HEK293 (cell line): ENCODE results near the gene PCNX3.

Experiments
- CTCF ChIA-PET: fragments of 350-600 bp; formaldehyde crosslinking; extraction: SDS; loops from one replicate; lab custom pipeline; 2021; ENCODE audit warnings: antibody characterized with exemption; lab: Yijun Ruan, JAX
- POLR2A ChIA-PET: fragments of 300-600 bp; formaldehyde crosslinking; extraction: SDS; loops from one replicate; lab custom pipeline; 2020; ENCODE audit warnings: antibody characterized with exemption, inconsistent platforms; lab: Yijun Ruan, JAX
- H3K27ac ChIP-seq: fragments of 200-500 bp; sonication (Bioruptor generic); 2 replicates; pipeline ENCODE4 v1.5.1; 2014; ENCODE audit warnings: low read depth, low read length, control low read depth, inconsistent platforms; ENCODE audit errors: extremely low read depth
- H3K36me3 ChIP-seq, 2 experiments: fragments of 200-500 bp in 1 of 2; sonication (Bioruptor generic) in 1 of 2; 1 replicate in 1 of 2; 2 replicates in 1 of 2; pipeline ENCODE4 v1.5.1; 2014 to 2017; ENCODE audit warnings: inconsistent platforms in 2 of 2, low read length in 2 of 2; ENCODE audit not compliant: control insufficient read depth in 2 of 2, insufficient read depth in 1 of 2
- H3K4me1 ChIP-seq: fragments of 200-500 bp; sonication (Bioruptor generic); 2 replicates; pipeline ENCODE4 v1.5.1; 2014; ENCODE audit warnings: mild to moderate bottlenecking, low read length, inconsistent platforms; ENCODE audit not compliant: control insufficient read depth, insufficient read depth
- H3K4me3 ChIP-seq: 2 replicates; pipeline ENCODE4 v1.5.1; 2011; ENCODE audit warnings: low read depth, mild to moderate bottlenecking, control low read depth, low read length, moderate library complexity
- H3K9me3 ChIP-seq: fragments of 200-500 bp; sonication (Bioruptor generic); 2 replicates; pipeline ENCODE4 v1.5.1; 2014; ENCODE audit warnings: low read depth, low read length, inconsistent platforms; ENCODE audit not compliant: control insufficient read depth, insufficient read depth
- GLIS1 ChIP-seq: fragments of 450-650 bp; formaldehyde crosslinking; IDR thresholded peaks from 2 replicates; pipeline ENCODE4 v1.5.1; 2016; ENCODE audit warnings: missing biosample characterization, missing genetic modification characterization
- SALL2 ChIP-seq: fragments of 450-650 bp; formaldehyde crosslinking; IDR thresholded peaks from 2 replicates; pipeline ENCODE4 v1.5.0; 2017; ENCODE audit warnings: missing biosample characterization, mild to moderate bottlenecking, missing genetic modification characterization, borderline replicate concordance
- ZBTB1 ChIP-seq: fragments of 450-650 bp; formaldehyde crosslinking; IDR thresholded peaks from 2 replicates; pipeline ENCODE4 v1.5.1; 2016; ENCODE audit warnings: missing biosample characterization, missing genetic modification characterization
- ZBTB8A ChIP-seq: fragments of 450-650 bp; formaldehyde crosslinking; IDR thresholded peaks from 2 replicates; pipeline ENCODE4 v1.5.1; 2016; ENCODE audit warnings: missing biosample characterization, missing genetic modification characterization
- ZFP37 ChIP-seq: fragments of 450-650 bp; formaldehyde crosslinking; IDR thresholded peaks from 2 replicates; pipeline ENCODE4 v1.5.1; 2016; ENCODE audit warnings: missing biosample characterization, missing genetic modification characterization
- ZIC2 ChIP-seq: fragments of 450-650 bp; formaldehyde crosslinking; IDR thresholded peaks from 2 replicates; pipeline ENCODE4 v1.5.1; 2016; ENCODE audit warnings: missing biosample characterization, missing genetic modification characterization
- ZNF223 ChIP-seq: fragments of 450-650 bp; formaldehyde crosslinking; IDR thresholded peaks from 2 replicates; pipeline ENCODE4 v1.5.1; 2016; ENCODE audit warnings: missing biosample characterization, missing genetic modification characterization
- ZNF341 ChIP-seq: fragments of 450-650 bp; formaldehyde crosslinking; IDR thresholded peaks from 2 replicates; pipeline ENCODE4; 2016; ENCODE audit warnings: low read depth, missing biosample characterization, missing genetic modification characterization
- ZNF596 ChIP-seq: fragments of 450-650 bp; IDR thresholded peaks from 2 replicates; pipeline ENCODE4 v1.5.0; 2018; ENCODE audit warnings: missing biosample characterization, mild to moderate bottlenecking, missing genetic modification characterization, moderate library complexity
- ZNF621 ChIP-seq: fragments of 450-650 bp; formaldehyde crosslinking; IDR thresholded peaks from 2 replicates; pipeline ENCODE4 v1.5.1; 2017; ENCODE audit warnings: missing biosample characterization, missing genetic modification characterization
- ZNF654 ChIP-seq: fragments of 450-650 bp; formaldehyde crosslinking; IDR thresholded peaks from 2 replicates; pipeline ENCODE4 v1.5.1; 2016; ENCODE audit warnings: low read depth, missing biosample characterization, missing genetic modification characterization
- ZNF658 ChIP-seq: fragments of 450-650 bp; formaldehyde crosslinking; IDR thresholded peaks from 2 replicates; pipeline ENCODE4; 2016; ENCODE audit warnings: missing biosample characterization, missing genetic modification characterization
- ZNF768 ChIP-seq: fragments of 450-650 bp; formaldehyde crosslinking; IDR thresholded peaks from 2 replicates; pipeline ENCODE4 v1.5.1; 2018; ENCODE audit warnings: missing biosample characterization, mild to moderate bottlenecking, missing genetic modification characterization
- TF ChIP-seq, protein P1 (sequence below): fragments of 450-650 bp; formaldehyde crosslinking; IDR thresholded peaks from 2 replicates; pipeline ENCODE4 v1.5.1; 2017; ENCODE audit warnings: missing biosample characterization, missing genetic modification characterization
- TF ChIP-seq, protein P2 (sequence below): fragments of 450-650 bp; formaldehyde crosslinking; IDR thresholded peaks from 2 replicates; pipeline ENCODE4 v1.5.1; 2017; ENCODE audit warnings: missing biosample characterization, missing genetic modification characterization
- TF ChIP-seq, protein P3 (sequence below): fragments of 450-650 bp; formaldehyde crosslinking; IDR thresholded peaks from 2 replicates; pipeline ENCODE4 v1.5.1; 2016; ENCODE audit warnings: missing biosample characterization, missing genetic modification characterization
- TF ChIP-seq, protein P4 (sequence below): fragments of 450-650 bp; IDR thresholded peaks from 2 replicates; pipeline ENCODE4 v1.5.1; 2018; ENCODE audit warnings: missing biosample characterization, missing genetic modification characterization

The PCNX3 gene

DNA sequence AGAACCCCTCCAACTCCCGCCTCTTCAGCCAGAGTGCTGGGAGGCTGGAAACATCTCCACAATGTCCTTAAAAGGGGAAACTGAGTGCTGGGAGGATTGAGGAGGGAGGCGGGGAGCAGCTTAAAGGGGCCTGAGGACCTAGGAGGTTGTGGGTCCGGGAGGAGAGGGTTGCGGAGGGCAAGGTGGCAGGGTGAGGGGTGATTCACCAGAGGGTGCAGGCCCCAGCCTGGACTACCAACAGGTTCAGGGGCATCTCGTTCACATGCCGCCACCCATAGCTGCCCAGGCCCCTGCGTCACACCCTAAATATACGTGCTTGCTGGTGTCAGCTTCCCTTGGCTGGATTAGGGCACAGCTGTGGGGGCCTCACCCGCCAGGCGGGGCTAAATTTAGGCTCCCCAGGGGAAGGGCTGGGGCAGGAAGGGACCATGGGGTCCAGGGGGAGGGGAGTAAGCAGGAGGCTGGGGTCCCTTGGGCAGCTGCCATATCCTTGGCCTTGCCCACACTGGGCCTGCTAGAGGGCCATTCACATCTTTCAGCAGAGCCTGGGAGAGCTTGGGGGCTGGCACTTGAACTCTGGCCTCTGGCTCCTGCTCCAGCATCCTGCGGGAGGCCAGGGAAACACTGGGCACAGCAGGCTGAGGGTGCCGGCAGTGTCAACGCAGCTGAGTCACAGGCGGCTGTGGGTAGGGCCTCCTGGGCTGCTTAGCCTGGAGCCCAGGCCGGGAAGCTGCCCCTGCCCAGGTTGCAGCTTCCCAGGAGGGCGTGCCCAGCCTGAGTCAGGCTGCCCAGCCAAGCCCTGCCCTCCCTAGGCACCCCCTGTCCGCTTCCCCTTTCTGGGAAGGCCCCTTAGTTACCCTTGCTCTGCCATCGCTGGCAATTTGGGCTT is 38.5 kb upstream of the PCNX3 start (continued):
- TF ChIP-seq, protein P1, sequence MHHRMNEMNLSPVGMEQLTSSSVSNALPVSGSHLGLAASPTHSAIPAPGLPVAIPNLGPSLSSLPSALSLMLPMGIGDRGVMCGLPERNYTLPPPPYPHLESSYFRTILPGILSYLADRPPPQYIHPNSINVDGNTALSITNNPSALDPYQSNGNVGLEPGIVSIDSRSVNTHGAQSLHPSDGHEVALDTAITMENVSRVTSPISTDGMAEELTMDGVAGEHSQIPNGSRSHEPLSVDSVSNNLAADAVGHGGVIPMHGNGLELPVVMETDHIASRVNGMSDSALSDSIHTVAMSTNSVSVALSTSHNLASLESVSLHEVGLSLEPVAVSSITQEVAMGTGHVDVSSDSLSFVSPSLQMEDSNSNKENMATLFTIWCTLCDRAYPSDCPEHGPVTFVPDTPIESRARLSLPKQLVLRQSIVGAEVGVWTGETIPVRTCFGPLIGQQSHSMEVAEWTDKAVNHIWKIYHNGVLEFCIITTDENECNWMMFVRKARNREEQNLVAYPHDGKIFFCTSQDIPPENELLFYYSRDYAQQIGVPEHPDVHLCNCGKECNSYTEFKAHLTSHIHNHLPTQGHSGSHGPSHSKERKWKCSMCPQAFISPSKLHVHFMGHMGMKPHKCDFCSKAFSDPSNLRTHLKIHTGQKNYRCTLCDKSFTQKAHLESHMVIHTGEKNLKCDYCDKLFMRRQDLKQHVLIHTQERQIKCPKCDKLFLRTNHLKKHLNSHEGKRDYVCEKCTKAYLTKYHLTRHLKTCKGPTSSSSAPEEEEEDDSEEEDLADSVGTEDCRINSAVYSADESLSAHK = no peak
- TF ChIP-seq GLIS1 (tag by site-specific recombination) (peak; percentile 77), SALL2 (tag by site-specific recombination) (no peak), ZIC2 (tag by site-specific recombination) (peak; percentile 92), ZNF341 (tag by site-specific recombination) (no peak), ZBTB8A (tag by site-specific recombination) (peak; percentile 41; the same call in 1 of the 2 replicates), ZNF596 (tag by site-specific recombination) (no peak), ZBTB1 (tag by site-specific recombination) (no peak), ZNF654 (tag by site-specific recombination) (no peak), ZNF658 (tag by site-specific recombination) (no peak), ZFP37 (no peak)
- TF ChIP-seq, protein P2, sequence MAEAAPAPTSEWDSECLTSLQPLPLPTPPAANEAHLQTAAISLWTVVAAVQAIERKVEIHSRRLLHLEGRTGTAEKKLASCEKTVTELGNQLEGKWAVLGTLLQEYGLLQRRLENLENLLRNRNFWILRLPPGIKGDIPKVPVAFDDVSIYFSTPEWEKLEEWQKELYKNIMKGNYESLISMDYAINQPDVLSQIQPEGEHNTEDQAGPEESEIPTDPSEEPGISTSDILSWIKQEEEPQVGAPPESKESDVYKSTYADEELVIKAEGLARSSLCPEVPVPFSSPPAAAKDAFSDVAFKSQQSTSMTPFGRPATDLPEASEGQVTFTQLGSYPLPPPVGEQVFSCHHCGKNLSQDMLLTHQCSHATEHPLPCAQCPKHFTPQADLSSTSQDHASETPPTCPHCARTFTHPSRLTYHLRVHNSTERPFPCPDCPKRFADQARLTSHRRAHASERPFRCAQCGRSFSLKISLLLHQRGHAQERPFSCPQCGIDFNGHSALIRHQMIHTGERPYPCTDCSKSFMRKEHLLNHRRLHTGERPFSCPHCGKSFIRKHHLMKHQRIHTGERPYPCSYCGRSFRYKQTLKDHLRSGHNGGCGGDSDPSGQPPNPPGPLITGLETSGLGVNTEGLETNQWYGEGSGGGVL (tag by site-specific recombination) = no peak

DNA sequence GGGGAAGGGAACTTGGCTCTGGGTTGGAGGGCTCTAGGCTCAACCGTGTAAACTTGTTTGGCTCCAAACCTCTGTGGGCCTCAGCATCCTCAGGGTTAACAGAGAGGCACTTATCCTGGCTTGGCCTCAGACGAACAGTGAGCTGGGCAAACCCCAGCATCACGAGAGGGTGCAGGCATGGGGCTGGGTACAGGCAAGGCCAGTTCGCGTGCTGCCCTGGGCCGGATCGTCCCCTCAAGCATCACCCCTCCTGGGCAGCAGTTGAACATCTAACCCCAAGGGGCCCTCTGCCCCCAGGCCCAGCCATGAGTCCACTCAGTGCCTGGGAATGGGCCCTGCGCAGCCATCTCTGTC is 37.8 kb upstream of the PCNX3 start:
- Histone ChIP-seq H3K9me3 (no peaks in the 10 kb centered on the region), H3K4me3 (no peak overlapping the region), H3K27ac (no peak overlapping the region), H3K36me3 (peaks cover 0 to 14% of the 10 kb centered on the region in 2 experiments; a peak in 1 of 3 replicates), H3K4me1 (peaks cover 9% of the 10 kb centered on the region; the same call in 1 of the 2 replicates)
- ChIA-PET CTCF (interaction anchor here (3.4 to 3.5 kb wide), 2 partner anchors 11 to 16 kb away, joined by 15 to 28 read pairs; no protein-coding TSS in a partner anchor), POLR2A (interaction anchor here (0.9 to 1.3 kb wide), 2 partner anchors 9 to 17 kb away, joined by 3 read pairs; no protein-coding TSS in a partner anchor)
- TF ChIP-seq ZNF223 (tag by site-specific recombination) = peak; percentile 55; the same call in 1 of the 2 replicates
- no peak for TF ChIP-seq ZNF658 (tag by site-specific recombination)

DNA sequence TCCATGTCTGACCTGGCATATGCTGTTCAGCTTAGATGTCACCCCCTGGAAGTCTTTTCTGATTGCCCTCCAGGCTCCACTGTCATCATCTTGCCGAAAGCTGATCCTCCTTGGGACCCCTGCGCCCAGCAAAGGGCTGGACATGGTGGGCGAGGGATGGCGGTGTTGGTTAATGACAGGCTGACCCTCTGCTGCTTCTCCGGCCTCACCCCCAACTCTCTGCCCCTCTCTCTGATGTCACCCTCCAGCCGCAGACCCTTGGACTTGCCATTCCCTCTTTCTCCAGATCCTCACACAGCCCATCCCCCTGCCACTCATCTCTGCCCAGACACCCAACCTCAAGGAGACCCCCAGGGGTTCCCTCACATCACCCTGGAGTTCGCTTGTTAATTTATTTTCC is 37.4 kb upstream of the PCNX3 start:
- peaks cover 0 to 14% of the 10 kb centered on the region in 2 experiments; a peak in 1 of 3 replicates for H3K36me3 ChIP-seq
- no peak overlapping the region for H3K27ac ChIP-seq
- peaks cover 9% of the 10 kb centered on the region; the same call in 1 of the 2 replicates for H3K4me1 ChIP-seq
- H3K9me3 ChIP-seq = no peaks in the 10 kb centered on the region
- H3K4me3 ChIP-seq = no peak overlapping the region
- TF ChIP-seq, protein P3, sequence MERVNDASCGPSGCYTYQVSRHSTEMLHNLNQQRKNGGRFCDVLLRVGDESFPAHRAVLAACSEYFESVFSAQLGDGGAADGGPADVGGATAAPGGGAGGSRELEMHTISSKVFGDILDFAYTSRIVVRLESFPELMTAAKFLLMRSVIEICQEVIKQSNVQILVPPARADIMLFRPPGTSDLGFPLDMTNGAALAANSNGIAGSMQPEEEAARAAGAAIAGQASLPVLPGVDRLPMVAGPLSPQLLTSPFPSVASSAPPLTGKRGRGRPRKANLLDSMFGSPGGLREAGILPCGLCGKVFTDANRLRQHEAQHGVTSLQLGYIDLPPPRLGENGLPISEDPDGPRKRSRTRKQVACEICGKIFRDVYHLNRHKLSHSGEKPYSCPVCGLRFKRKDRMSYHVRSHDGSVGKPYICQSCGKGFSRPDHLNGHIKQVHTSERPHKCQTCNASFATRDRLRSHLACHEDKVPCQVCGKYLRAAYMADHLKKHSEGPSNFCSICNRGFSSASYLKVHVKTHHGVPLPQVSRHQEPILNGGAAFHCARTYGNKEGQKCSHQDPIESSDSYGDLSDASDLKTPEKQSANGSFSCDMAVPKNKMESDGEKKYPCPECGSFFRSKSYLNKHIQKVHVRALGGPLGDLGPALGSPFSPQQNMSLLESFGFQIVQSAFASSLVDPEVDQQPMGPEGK (tag by site-specific recombination) = no peak
- no peak for TF ChIP-seq ZNF621 (tag by site-specific recombination)
- no peak for TF ChIP-seq ZBTB8A (tag by site-specific recombination)
- TF ChIP-seq, protein P4, sequence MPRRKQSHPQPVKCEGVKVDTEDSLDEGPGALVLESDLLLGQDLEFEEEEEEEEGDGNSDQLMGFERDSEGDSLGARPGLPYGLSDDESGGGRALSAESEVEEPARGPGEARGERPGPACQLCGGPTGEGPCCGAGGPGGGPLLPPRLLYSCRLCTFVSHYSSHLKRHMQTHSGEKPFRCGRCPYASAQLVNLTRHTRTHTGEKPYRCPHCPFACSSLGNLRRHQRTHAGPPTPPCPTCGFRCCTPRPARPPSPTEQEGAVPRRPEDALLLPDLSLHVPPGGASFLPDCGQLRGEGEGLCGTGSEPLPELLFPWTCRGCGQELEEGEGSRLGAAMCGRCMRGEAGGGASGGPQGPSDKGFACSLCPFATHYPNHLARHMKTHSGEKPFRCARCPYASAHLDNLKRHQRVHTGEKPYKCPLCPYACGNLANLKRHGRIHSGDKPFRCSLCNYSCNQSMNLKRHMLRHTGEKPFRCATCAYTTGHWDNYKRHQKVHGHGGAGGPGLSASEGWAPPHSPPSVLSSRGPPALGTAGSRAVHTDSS (tag by site-specific recombination) = no peak
- TF ChIP-seq ZNF768 (tag by site-specific recombination) = no peak
- TF ChIP-seq, protein P2 (tag by site-specific recombination) = no peak
- TF ChIP-seq, all 188 proteins: peak for 0
- CTCF ChIA-PET = interaction anchor here (3.4 to 3.5 kb wide), 2 partner anchors 10 to 16 kb away, joined by 15 to 28 read pairs; no protein-coding TSS in a partner anchor
- POLR2A ChIA-PET = interaction anchor here (1.3 kb wide), 1 partner anchor 9 kb away, joined by 3 read pairs; no protein-coding TSS in a partner anchor
